CD4-positive, alpha-beta T cell (primary cell): ENCODE measurements around the gene ADGRA3. TPM values are rescaled to one million over a fixed set of nuclear protein-coding genes. Genes with fewer than 3 reads are reported as not detected.

Source experiments
- ATAC-seq: fragments of 200-7000 bp; cut with Tn5 transposase; one replicate; pipeline ENCODE4 v1.10.0; 2022; ENCODE audit warnings: mild to moderate bottlenecking; ENCODE audit not compliant: poor library complexity
- CTCF ChIA-PET: fragments of 350-600 bp; sonication (Branson Sonifier 250); formaldehyde crosslinking; loops from one replicate; lab custom pipeline; 2021; ENCODE audit warnings: antibody characterized with exemption, inconsistent platforms; lab: Charles Lee
- POLR2A ChIA-PET: fragments of 350-600 bp; sonication (Branson Sonifier 250); formaldehyde crosslinking; loops from one replicate; lab custom pipeline; 2021; ENCODE audit warnings: antibody characterized with exemption, inconsistent platforms; lab: Charles Lee
- DNase-seq, 14 experiments: peaks; one replicate each; pipeline ENCODE4 v3.0.0-alpha.2; 2013 to 2020; ENCODE audit warnings: mixed read lengths in 2 of 14
- H3K27ac ChIP-seq, 2 donors: one replicate each; pipeline versions ENCODE4 v1.5.1 to v1.7.0; 2013; ENCODE audit warnings: low read length in 2 of 2, low read depth in 1 of 2, mild to moderate bottlenecking in 1 of 2
- H3K27me3 ChIP-seq, 2 experiments: 1 replicate in 1 of 2; 2 replicates in 1 of 2; pipeline versions ENCODE4 v1.6.1 to v1.7.0; 2013; ENCODE audit warnings: low read length in 2 of 2, control low read depth in 1 of 2, mild to moderate bottlenecking in 1 of 2, moderate library complexity in 1 of 2; ENCODE audit not compliant: insufficient read depth in 2 of 2, control insufficient read depth in 1 of 2
- H3K36me3 ChIP-seq: one replicate; pipeline ENCODE4 v1.6.1; 2013; ENCODE audit warnings: low read length, control low read depth; ENCODE audit not compliant: insufficient read depth
- H3K4me1 ChIP-seq: one replicate; pipeline ENCODE4 v1.6.1; 2013; ENCODE audit warnings: low read length, control low read depth; ENCODE audit not compliant: insufficient read depth
- H3K4me3 ChIP-seq: one replicate; pipeline ENCODE4 v1.5.1; 2013; ENCODE audit warnings: mild to moderate bottlenecking, low read length, moderate library complexity
- H3K9me3 ChIP-seq, 2 experiments: 1 replicate in 1 of 2; 2 replicates in 1 of 2; pipeline versions ENCODE4 v1.6.1 to v1.7.0; 2013; ENCODE audit warnings: low read length in 2 of 2, mild to moderate bottlenecking in 2 of 2, control low read depth in 1 of 2, moderate library complexity in 1 of 2; ENCODE audit not compliant: control insufficient read depth in 1 of 2, insufficient read depth in 1 of 2
- H3K27ac Mint-ChIP-seq: one replicate; pipeline ENCODE4 v1.8.0; 2020; ENCODE audit warnings: mixed read lengths
- H3K27me3 Mint-ChIP-seq: one replicate; pipeline ENCODE4 v1.8.0; 2021; ENCODE audit warnings: mixed read lengths
- H3K36me3 Mint-ChIP-seq: one replicate; pipeline ENCODE4 v1.8.0; 2021; ENCODE audit warnings: low read depth, mixed read lengths
- H3K4me1 Mint-ChIP-seq: one replicate; pipeline ENCODE4 v1.8.0; 2021; ENCODE audit warnings: low read depth, mixed read lengths
- H3K4me3 Mint-ChIP-seq: one replicate; pipeline ENCODE4 v1.8.0; 2020; ENCODE audit warnings: mild to moderate bottlenecking, mixed read lengths
- H3K9me3 Mint-ChIP-seq: one replicate; pipeline ENCODE4 v1.8.0; 2020; ENCODE audit warnings: mixed read lengths
- CTCF ChIP-seq: fragments of 200-600 bp; IDR thresholded peaks from one replicate; pipeline ENCODE4 v1.8.0; 2022; ENCODE audit warnings: antibody characterized with exemption, mild to moderate bottlenecking
- intact Hi-C, 2 experiments: fragments of 100-400 bp; cut with DNase I in 1 of 2; cut with micrococcal nuclease in 1 of 2; formaldehyde crosslinking; loops; one replicate each; pipeline versions ENCODE4 v1.15.1 to v1.9.0; 2023 to 2025; cut with DNase I, micrococcal nuclease
- total RNA-seq, 174 experiments: library from RNA in 2 of 174; stranded (reverse) in 2 of 174; gene quantifications; one replicate each; pipeline ENCODE4 v1.2.3 and lab custom pipeline; 2021 to 2026

The ADGRA3 gene
- total RNA-seq, 2 experiments from 2014 or later, result 2.2 to 3.1 TPM

- CTCF ChIA-PET, result no interaction called here
- Histone ChIP-seq H3K27ac (no peak overlapping the region), H3K36me3 (no peaks in the 10 kb centered on the region), H3K4me3 (no peak overlapping the region), H3K27me3 (no peaks in the 10 kb centered on the region), H3K4me1 (no peaks in the 10 kb centered on the region), H3K9me3 (peaks cover 0 to 6% of the 10 kb centered on the region in 2 experiments)
- H3K36me3 Mint-ChIP-seq, result no peaks in the 10 kb centered on the region
- no peaks in the 10 kb centered on the region for H3K9me3 Mint-ChIP-seq
- no peak overlapping the region for H3K27ac Mint-ChIP-seq
- H3K4me1 Mint-ChIP-seq, result peaks cover 4% of the 10 kb centered on the region
- no peaks in the 10 kb centered on the region for H3K27me3 Mint-ChIP-seq
- intact Hi-C loops, result no loop called here
- DNase-seq, result no peak
- ATAC-seq, result no peak
- POLR2A ChIA-PET, result no interaction called here
- no peak overlapping the region for H3K4me3 Mint-ChIP-seq
- TF ChIP-seq CTCF, result no peak
Observed at GRCh38 chr4:22474636-22475310, 41.1 kb downstream of the ADGRA3 start.

GRCh38 chr4:22473268-22473667 is 42.6 kb downstream of the ADGRA3 start:
- H3K4me1 ChIP-seq, result no peaks in the 10 kb centered on the region
- intact Hi-C loops, result no loop called here
- ATAC-seq (no peak), DNase-seq (no peak)
- Mint-ChIP-seq H3K9me3 (no peaks in the 10 kb centered on the region), H3K4me3 (no peak overlapping the region), H3K27me3 (no peaks in the 10 kb centered on the region), H3K27ac (no peak overlapping the region), H3K36me3 (no peaks in the 10 kb centered on the region), H3K4me1 (no peaks in the 10 kb centered on the region)
- CTCF ChIA-PET, result no interaction called here
- H3K36me3 ChIP-seq, result no peaks in the 10 kb centered on the region
- H3K4me3 ChIP-seq, result no peak overlapping the region
- H3K27me3 ChIP-seq, result no peaks in the 10 kb centered on the region
- POLR2A ChIA-PET, result interaction anchor here (0.6 kb wide), 1 partner anchor 754 kb away, joined by 4 read pairs; no protein-coding TSS in a partner anchor
- peaks cover 0 to 6% of the 10 kb centered on the region in 2 experiments for H3K9me3 ChIP-seq
- H3K27ac ChIP-seq, result no peak overlapping the region
- TF ChIP-seq CTCF, result no peak

GRCh38 chr4:22471999-22472461 is 43.8 kb downstream of the ADGRA3 start:
- H3K27ac Mint-ChIP-seq, result no peak overlapping the region
- H3K36me3 Mint-ChIP-seq, result no peaks in the 10 kb centered on the region
- no peak overlapping the region for H3K27ac ChIP-seq
- no peaks in the 10 kb centered on the region for H3K4me1 Mint-ChIP-seq
- intact Hi-C loops, result no loop called here
- no peaks in the 10 kb centered on the region for H3K27me3 ChIP-seq
- TF ChIP-seq CTCF, result no peak
- H3K4me1 ChIP-seq, result no peaks in the 10 kb centered on the region
- no peaks in the 10 kb centered on the region for H3K36me3 ChIP-seq
- POLR2A ChIA-PET, result no interaction called here
- CTCF ChIA-PET, result no interaction called here
- ATAC-seq (no peak), DNase-seq (no peak)
- H3K27me3 Mint-ChIP-seq, result no peaks in the 10 kb centered on the region
- peaks cover 0 to 6% of the 10 kb centered on the region in 2 experiments for H3K9me3 ChIP-seq
- H3K4me3 ChIP-seq, result no peak overlapping the region
- H3K4me3 Mint-ChIP-seq, result no peak overlapping the region
- no peaks in the 10 kb centered on the region for H3K9me3 Mint-ChIP-seq
